Pancreas (tissue), 10 donors: ENCODE results near the gene CDK14. TPM values are rescaled to one million over a fixed set of nuclear protein-coding genes. Genes with fewer than 3 reads are reported as not detected.

Experiments
- ATAC-seq, 4 donors: fragments of 200-7000 bp; cut with Tn5 transposase; one replicate each; pipeline versions ENCODE4 v1.8.0 to v1.9.1; 2020; ENCODE audit warnings: mild to moderate bottlenecking in 4 of 4, moderate library complexity in 4 of 4
- DNase-seq, 6 donors: peaks; one replicate each; pipeline ENCODE4 v3.0.0-alpha.2; 2020
- FAIRE-seq: peaks from 2 replicates; lab custom pipeline; 2012; peaks lifted over from hg19 to GRCh38; lab: Jason Lieb, UNC
- H3K27ac ChIP-seq, 4 donors: fragments of 200-600 bp; sonication (generic); 1 replicate in 3 of 4; 2 replicates in 1 of 4; pipeline versions ENCODE4 v1.5.0 to v1.8.0; 2020
- H3K27me3 ChIP-seq, 4 donors: fragments of 200-600 bp; one replicate each; pipeline ENCODE4 v1.8.0; 2021
- H3K36me3 ChIP-seq, 3 donors: fragments of 200-600 bp; sonication (generic) in 1 of 3; one replicate each; pipeline versions ENCODE4 v1.5.0 to v1.8.0; 2020 to 2021
- H3K4me1 ChIP-seq, 3 donors: fragments of 200-600 bp; one replicate each; pipeline ENCODE4 v1.8.0; 2021
- H3K4me3 ChIP-seq, 4 donors: fragments of 200-600 bp; sonication (generic) in 2 of 4; one replicate each; pipeline versions ENCODE4 v1.5.0 to v1.8.0; 2020 to 2021
- H3K9me3 ChIP-seq, 4 donors: fragments of 200-600 bp; one replicate each; pipeline ENCODE4 v1.8.0; 2021
- CTCF ChIP-seq, 4 donors: fragments of 200-600 bp; sonication (generic) in 3 of 4; IDR thresholded peaks; one replicate each; pipeline versions ENCODE4 v1.5.0 to v1.8.0; 2021; ENCODE audit warnings: antibody characterized with exemption in 4 of 4
- WGBS, 2 donors: extraction: QIAGEN DNeasy Blood & Tissue Kit; methylation state at CpG; one replicate each; pipeline ENCODE4 v1.1.7; 2013; 5-methylcytosine and 5-hydroxymethylcytosine counted together
- intact Hi-C, 3 donors: fragments of 100-400 bp; cut with DNase I; formaldehyde crosslinking; loops; one replicate each; pipeline versions ENCODE4 v1.11.1 to v1.14.2; 2022
- polyA plus RNA-seq, 2 donors: library from polyadenylated mRNA; stranded (reverse); fragments of 200-250 nt; gene quantifications; one replicate each; pipeline ENCODE4 v1.2.3, GENCODE V29; 2013
- total RNA-seq, 6 donors: library from RNA; stranded (reverse); fragmentation: NEBNext Ultra II Directional in 4 of 6; extraction: Animal tissue kit (Norgen Biotek cat#: 25700) in 4 of 6; gene quantifications; one replicate each; pipeline versions ENCODE4 v1.2.1 to v1.2.4, GENCODE V29; 2021 to 2023
- donor health status: healthy with polysubstance abuse.
- donor health status: DM: no; HTN: no; CAD: no; lungs with moderate emphysema.
- donor health status: DM: no; HTN: no; CAD: no.
- donor health status: control.
- donor health status: control.
- donor health status: Bipolar disorder and iron deficiency.
- donor health status: DM: yes; HTN: yes; CAD: no.
- donor health status: DM: no; HTN: no; CAD: no.
- donor health status: DM: no; HTN: no; CAD: no.
- donor health status: DM: yes; HTN: yes; CAD: no.

Gene CDK14
- total and polyA plus RNA-seq, 8 donors = 4.5 to 48.3 (median 24.7) TPM

GRCh38 chr7:90891529-90891928 is 295.4 kb downstream of the CDK14 start:
- no peak for TF ChIP-seq CTCF (IDR thresholded peaks at IDR 0.05)
- intact Hi-C loops = no loop called here
- no peaks in the 10 kb centered on the region for H3K36me3 ChIP-seq
- no peak for FAIRE-seq
- no peaks in the 10 kb centered on the region for H3K4me1 ChIP-seq
- no peaks in the 10 kb centered on the region for H3K9me3 ChIP-seq
- no peaks in the 10 kb centered on the region for H3K27me3 ChIP-seq
- H3K27ac ChIP-seq = no peak overlapping the region
- no peak overlapping the region for H3K4me3 ChIP-seq
- DNase-seq = no peak
- ATAC-seq = no peak
- 65 to 77% methylated on average over 1 of the region's 1 CpG for WGBS, 2 donors

GRCh38 chr7:90892213-90892612 is 296.1 kb downstream of the CDK14 start:
- intact Hi-C loops = no loop called here
- no peak for DNase-seq
- no peak for ATAC-seq
- no peak for FAIRE-seq
- no peaks in the 10 kb centered on the region for H3K4me1 ChIP-seq
- H3K9me3 ChIP-seq = no peaks in the 10 kb centered on the region
- no peak overlapping the region for H3K4me3 ChIP-seq
- no peak for TF ChIP-seq CTCF (IDR thresholded peaks at IDR 0.05)
- WGBS, 2 donors = 91 to 93% methylated on average over 2 of the region's 2 CpGs
- H3K27ac ChIP-seq = no peak overlapping the region
- H3K27me3 ChIP-seq = no peaks in the 10 kb centered on the region
- H3K36me3 ChIP-seq = no peaks in the 10 kb centered on the region

GRCh38 chr7:90894122-90894521 is 298.0 kb downstream of the CDK14 start:
- Histone ChIP-seq H3K27me3 (no peaks in the 10 kb centered on the region), H3K4me3 (no peak overlapping the region), H3K9me3 (no peaks in the 10 kb centered on the region), H3K36me3 (no peaks in the 10 kb centered on the region), H3K27ac (no peak overlapping the region), H3K4me1 (peaks cover 0 to 4% (median 0%) of the 10 kb centered on the region in 3 donors)
- TF ChIP-seq CTCF (IDR thresholded peaks at IDR 0.05) = no peak
- 68 to 78% methylated on average over 3 of the region's 3 CpGs for WGBS, 2 donors
- ATAC-seq = peak; percentile 53 to 79 (median 69)
- DNase-seq = no peak
- intact Hi-C loops = no loop called here
- no peak for FAIRE-seq

GRCh38 chr7:90896458-90896857 is 300.3 kb downstream of the CDK14 start:
- Histone ChIP-seq H3K4me3 (no peak overlapping the region), H3K27ac (no peak overlapping the region), H3K36me3 (no peaks in the 10 kb centered on the region), H3K4me1 (peaks cover 0 to 6% (median 4%) of the 10 kb centered on the region in 3 donors), H3K9me3 (no peaks in the 10 kb centered on the region), H3K27me3 (no peaks in the 10 kb centered on the region)
- FAIRE-seq = no peak
- 91 to 98% methylated on average over 1 of the region's 1 CpG for WGBS, 2 donors
- no peak for TF ChIP-seq CTCF (IDR thresholded peaks at IDR 0.05)
- DNase-seq = no peak
- intact Hi-C loops = no loop called here
- no peak for ATAC-seq

GRCh38 chr7:90897961-90898469 is 301.9 kb downstream of the CDK14 start:
- Histone ChIP-seq H3K4me3 (no peak overlapping the region), H3K4me1 (peaks cover 0 to 6% (median 4%) of the 10 kb centered on the region in 3 donors), H3K27ac (no peak overlapping the region), H3K36me3 (no peaks in the 10 kb centered on the region), H3K27me3 (no peaks in the 10 kb centered on the region), H3K9me3 (no peaks in the 10 kb centered on the region)
- FAIRE-seq = no peak
- TF ChIP-seq CTCF (IDR thresholded peaks at IDR 0.05) = no peak
- ATAC-seq = peak in 1 of 4 donors; percentile 55
- intact Hi-C loops = no loop called here
- DNase-seq = no peak
